ENCODE results near the gene CACNA2D4.

DNA sequence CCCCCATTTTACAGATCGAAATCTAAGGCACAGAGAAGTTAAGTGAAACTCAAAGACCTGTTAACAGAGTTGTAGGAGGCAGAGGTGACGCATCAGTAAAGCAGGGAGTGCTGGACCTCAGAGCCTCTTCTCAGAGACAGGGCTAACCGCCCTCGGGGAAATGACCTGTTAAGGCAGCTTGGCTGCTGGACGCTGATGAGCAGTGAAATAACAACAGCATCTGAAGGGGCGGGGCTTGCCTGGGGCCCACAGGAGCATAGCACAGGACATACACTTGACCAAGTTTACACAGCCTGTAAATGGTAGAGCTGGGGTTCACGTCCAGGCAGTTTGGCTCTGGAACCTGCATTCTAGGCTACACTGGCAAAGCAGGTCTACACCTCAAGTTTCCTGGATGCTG lies 58.8 kb downstream of the CACNA2D4 start:
- TF ChIP-seq POLR2A (IDR thresholded peaks at IDR 0.05; ENCODE audit: low read depth): no peak
- TF ChIP-seq, protein P1, sequence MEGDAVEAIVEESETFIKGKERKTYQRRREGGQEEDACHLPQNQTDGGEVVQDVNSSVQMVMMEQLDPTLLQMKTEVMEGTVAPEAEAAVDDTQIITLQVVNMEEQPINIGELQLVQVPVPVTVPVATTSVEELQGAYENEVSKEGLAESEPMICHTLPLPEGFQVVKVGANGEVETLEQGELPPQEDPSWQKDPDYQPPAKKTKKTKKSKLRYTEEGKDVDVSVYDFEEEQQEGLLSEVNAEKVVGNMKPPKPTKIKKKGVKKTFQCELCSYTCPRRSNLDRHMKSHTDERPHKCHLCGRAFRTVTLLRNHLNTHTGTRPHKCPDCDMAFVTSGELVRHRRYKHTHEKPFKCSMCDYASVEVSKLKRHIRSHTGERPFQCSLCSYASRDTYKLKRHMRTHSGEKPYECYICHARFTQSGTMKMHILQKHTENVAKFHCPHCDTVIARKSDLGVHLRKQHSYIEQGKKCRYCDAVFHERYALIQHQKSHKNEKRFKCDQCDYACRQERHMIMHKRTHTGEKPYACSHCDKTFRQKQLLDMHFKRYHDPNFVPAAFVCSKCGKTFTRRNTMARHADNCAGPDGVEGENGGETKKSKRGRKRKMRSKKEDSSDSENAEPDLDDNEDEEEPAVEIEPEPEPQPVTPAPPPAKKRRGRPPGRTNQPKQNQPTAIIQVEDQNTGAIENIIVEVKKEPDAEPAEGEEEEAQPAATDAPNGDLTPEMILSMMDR (IDR thresholded peaks at IDR 0.05): no peak

All from esophagus muscularis mucosa (tissue), 3 donors.